Stimulated activated CD8-positive, alpha-beta memory T cell treated with anti-CD3 and anti-CD28 coated beads, Interleukin-12 subunit alpha, Interleukin-12 subunit beta, amount 100 ng/mL, for 4 hours (primary cell): Measurements from ENCODE around the gene GRIN3B.
A peak's percentile ranks its signal among the peaks of the same experiment; 100 is the strongest.
"Not testable (repeated sequence)": the region's sequence is repeated elsewhere in the genome, so short reads cannot be mapped to it uniquely, and the experiment has no call there.

Source experiments
- DNase-seq: peaks from one replicate; pipeline ENCODE4 v3.0.0-alpha.2; 2020; ENCODE audit warnings: low read depth

The GRIN3B gene

GRCh38 chr19:1000095-1000494 lies at the start of gene GRIN3B:
GRIN3B (plus strand) TSS chr19:1000419; CDS start chr19:1000438, 19 bp downstream.
- DNase-seq: peak; percentile 36

GRCh38 chr19:952049-952679 lies 48.1 kb upstream of the GRIN3B start:
- no peak for DNase-seq

- DNase-seq: no peak
These were observed 47.4 kb upstream of the GRIN3B start for GRCh38 chr19:952680-953444.

GRCh38 chr19:953445-954271 lies 46.6 kb upstream of the GRIN3B start:
- DNase-seq: no peak

GRCh38 chr19:954272-954671 lies 45.9 kb upstream of the GRIN3B start:
- no peak for DNase-seq

GRCh38 chr19:954672-955494 lies 45.3 kb upstream of the GRIN3B start:
- DNase-seq: no peak

- no peak for DNase-seq
These were observed 44.1 kb upstream of the GRIN3B start for GRCh38 chr19:955803-956765.

GRCh38 chr19:956766-957440 lies 43.3 kb upstream of the GRIN3B start:
- no peak for DNase-seq

- not testable (repeated sequence) for DNase-seq
These were observed 42.6 kb upstream of the GRIN3B start for GRCh38 chr19:957578-957977.

- peak; percentile 19 for DNase-seq
These were observed 41.0 kb upstream of the GRIN3B start for GRCh38 chr19:958967-959855.

GRCh38 chr19:960020-960419 lies 40.2 kb upstream of the GRIN3B start:
- no peak for DNase-seq

- DNase-seq: no peak
These were observed 39.6 kb upstream of the GRIN3B start for GRCh38 chr19:960601-960938.

GRCh38 chr19:961866-962620 lies 38.2 kb upstream of the GRIN3B start:
- no peak for DNase-seq

- DNase-seq: no peak
These were observed 37.4 kb upstream of the GRIN3B start for GRCh38 chr19:962683-963400.

GRCh38 chr19:963486-963951 lies 36.7 kb upstream of the GRIN3B start:
- no peak for DNase-seq

- DNase-seq: no peak
These were observed 36.1 kb upstream of the GRIN3B start for GRCh38 chr19:964116-964520.
